Activated CD4-positive, alpha-beta T cell treated with anti-CD3 and anti-CD28 coated beads for 48 hours (primary cell): ENCODE data around the gene SBNO2.
"Not testable (repeated sequence)": the region's sequence is repeated elsewhere in the genome, so short reads cannot be mapped to it uniquely, and the experiment has no call there.

Experiments used
- DNase-seq: peaks from one replicate; pipeline ENCODE4 v3.0.0-alpha.2; 2020

SBNO2 gene

DNA sequence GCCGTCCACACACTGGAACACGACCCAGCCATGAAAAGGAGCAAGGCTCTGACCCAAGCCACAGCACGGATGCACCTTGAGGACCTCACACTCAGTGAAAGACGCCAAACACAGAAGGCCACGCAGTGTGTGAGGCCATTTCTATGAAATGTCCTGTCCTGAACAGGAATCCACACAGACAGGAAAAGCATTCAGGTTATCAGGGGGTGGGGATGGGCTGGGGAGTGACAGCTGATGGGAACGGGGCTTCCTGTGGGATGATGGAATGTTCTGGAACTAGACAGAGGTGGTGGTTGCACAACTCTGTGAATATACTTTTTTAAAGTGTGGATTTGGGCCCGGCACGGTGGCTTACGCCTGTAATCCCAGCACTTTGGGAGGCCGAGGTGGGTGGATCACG is 39.6 kb downstream of the SBNO2 start:
- DNase-seq, result no peak

DNA sequence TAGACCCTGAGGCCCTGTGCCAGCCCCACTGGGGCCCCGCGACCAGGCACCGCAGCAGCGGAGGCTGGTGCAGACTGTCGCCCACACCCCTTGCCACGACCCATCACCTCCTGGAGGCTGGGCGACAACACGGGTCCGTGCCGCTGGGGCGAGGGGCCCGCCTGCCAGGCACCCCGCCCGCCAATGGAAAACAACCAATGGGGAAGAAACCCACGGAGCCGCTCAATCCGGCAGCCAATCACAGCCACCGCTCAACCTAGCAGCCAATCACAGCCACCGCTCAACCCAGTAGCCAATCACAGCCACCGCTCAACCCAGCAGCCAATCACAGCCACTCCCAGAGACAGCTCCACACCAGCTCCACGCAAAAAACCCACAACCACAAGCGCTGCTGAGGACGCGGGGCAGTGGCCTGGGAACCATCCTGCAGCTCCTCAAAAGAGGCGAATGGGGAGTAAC is 40.6 kb downstream of the SBNO2 start:
- DNase-seq, result peak; percentile 90

DNA sequence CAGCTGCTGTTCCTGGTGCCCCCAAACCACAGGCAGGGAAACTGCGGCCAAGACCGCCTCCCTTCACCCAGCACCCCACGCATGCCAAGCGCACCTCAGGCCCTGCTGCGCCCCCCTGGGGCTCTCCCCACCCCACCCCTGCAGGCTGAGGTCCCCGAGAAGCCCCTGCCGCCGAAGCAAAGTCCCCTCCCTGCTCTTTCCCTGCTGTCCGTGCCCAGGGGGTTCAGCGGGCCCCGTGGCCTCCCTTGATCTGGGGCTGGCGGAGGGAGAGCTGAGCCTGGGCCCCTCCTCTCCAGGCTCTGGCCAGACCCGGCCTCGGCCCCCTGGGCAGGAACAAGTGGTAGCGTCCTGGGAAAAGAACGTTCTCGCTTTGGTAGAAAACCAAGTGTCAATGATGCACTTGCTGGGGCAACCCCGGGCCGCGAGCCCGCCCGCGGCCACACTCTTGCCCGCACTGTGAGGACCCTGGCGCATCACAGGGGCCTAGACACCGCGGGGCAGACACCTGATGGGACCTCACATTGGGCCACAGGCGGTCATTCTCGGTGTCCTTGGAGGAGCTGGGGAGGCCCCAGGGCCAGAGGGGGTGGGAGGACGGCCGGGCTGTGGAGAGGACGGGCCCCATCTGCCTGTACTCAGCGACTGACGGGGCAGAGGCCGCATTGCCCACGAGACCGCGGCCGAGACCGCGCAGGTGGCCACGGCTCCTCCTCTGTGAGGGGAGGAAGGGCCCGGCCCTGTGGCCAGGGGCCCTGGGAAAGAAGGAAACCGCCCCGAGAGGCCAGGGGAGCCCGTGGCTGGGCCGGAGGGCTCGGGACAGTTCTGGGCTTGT is 41.3 kb downstream of the SBNO2 start:
- no peak for DNase-seq

GRCh38 chr19:1131718-1132551 is 42.1 kb downstream of the SBNO2 start:
- peak; percentile 94 for DNase-seq

- DNase-seq, result peak; percentile 70
These were observed 43.0 kb downstream of the SBNO2 start for GRCh38 chr19:1130771-1131717.

DNA sequence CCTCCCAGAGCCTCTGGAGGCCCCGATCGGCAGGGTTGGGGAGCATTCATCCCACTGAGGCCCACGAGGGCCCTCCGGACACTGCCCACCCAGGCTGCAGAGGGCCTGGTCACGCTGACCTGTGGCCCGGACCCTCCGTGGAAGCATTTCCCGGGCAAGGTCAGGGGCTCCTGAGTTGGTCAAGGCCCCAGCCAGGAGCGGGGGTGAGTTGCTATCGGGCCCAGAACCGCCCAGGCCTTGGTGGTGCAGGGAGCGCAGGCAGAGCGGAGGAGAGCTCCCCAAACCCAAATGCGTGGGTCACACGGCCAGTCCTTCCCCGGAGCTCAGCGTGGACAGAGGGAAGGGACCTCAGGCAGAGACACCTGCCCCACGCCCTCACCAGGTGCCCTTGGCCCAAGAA is 44.5 kb downstream of the SBNO2 start:
- DNase-seq, result no peak

DNA sequence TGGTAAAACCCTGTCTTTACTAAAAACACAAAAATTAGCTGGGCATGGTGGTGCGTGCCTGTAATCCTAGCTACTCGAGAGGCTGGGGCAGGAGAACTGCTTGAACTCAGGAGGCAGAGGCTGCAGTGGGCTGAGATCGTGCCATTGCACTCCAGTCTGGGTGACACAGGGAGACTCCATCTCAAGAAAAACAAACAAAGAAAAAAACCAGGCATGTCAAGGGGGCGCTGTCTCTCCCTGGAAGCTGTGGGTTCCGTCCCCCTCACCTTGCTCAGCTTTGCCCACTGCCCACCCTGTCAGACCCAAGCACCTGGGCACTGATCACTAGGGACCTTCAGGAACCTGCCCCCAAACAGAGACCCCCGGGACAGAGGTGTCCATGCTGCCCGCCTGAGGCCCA is 45.0 kb downstream of the SBNO2 start:
- not testable (repeated sequence) for DNase-seq

- no peak for DNase-seq
These were observed 46.0 kb downstream of the SBNO2 start for GRCh38 chr19:1128106-1128505.

DNA sequence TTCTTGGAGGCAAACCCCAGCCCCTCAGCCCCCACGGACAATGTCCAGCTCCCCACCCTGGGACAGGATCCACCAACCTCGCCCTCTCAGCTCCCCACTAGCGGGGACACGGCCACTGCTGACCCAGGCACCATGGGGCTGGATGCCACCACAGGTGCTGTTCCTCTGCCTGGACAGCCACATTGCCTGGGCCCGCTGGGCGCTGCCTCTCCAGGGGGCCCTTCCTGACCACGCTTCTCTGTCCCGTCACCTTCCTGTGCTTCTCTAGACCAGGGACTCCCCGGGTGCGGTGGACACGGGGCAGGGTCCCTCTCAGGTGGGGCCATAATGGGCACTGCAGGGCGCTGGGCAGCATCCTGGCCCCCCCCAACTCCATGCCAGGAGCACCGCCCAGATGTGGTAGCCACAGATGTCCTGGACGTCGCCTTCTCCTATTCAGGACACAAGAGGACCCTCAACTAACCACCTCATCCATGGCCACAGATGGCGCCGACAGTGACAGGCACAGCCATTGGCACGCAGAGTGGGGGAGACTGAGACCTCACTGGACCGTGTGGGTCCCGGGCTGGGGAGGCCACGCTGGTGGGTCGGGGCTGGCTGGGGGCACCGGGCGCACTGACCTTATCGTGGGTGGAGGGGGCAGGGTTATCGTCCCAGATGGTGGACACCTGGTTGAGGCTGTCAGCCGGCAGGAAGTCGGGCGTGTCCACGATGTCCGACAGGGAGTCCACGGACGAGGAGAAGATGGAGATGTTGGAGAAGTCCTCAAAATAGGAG is 46.9 kb downstream of the SBNO2 start:
- no peak for DNase-seq

GRCh38 chr19:1125601-1126467 is 48.2 kb downstream of the SBNO2 start:
- DNase-seq, result no peak

DNA sequence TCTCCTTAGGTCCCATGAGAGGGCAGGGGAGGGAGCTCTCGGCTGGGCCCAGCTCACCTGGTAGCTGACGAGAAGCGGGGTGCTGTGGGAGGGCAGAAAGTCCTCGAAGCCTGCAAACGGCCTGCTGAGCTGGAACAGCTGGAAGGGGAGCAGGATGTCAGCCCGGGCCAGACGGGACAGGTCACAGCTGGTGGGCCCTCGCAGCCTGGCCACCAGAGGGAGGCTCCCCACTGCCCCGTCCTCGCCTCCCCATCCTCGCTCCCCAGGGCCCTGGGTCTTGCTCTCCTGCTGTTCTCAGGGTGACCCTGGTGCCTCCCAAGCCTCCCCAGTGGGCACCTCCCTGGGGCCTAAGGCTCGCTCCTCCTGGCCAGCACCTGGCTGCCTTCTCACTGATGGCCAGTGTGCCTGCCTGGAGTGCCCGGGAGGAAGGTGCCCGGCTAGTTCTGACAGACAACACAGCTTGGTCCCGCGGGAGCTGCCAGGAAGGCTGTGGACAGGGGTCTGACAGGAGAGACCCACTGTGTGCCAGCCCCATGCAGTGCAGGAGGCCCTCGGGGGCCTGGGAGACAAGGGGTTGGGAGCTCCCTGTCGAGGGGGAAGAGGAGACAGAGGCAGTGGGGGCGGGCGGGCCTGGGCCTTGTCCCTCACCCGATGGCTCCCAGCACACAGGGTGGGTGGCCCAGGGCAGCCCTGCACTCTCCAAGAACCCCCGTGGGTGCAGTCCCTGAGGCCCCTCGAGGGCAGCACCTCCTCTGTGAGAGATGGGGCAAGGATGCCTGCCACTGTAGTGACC is 50.0 kb downstream of the SBNO2 start:
- DNase-seq, result no peak

DNA sequence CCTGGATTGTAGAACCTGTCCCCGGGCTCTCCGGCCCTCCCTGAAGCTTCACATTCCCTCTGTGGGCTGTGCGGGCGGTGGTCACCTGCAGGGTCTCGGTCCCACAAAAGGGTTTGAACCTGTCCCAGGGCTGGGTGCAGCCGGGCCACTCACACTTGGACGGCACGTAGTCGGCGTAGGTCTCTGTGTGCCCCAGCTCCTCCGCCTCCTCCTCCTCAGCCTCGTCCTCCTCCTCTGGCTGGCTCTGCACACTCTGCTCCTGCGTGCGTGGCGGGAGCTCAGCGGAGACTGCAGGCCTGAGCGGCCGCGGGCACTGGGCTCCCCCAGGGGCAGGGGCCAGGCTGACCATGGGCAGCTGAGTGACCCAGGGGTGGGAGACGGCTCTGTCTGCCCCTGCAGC is 50.7 kb downstream of the SBNO2 start:
- no peak for DNase-seq

- peak; percentile 83 for DNase-seq
These were observed 51.1 kb downstream of the SBNO2 start for GRCh38 chr19:1122972-1123363.

- DNase-seq, result no peak
These were observed 51.8 kb downstream of the SBNO2 start for GRCh38 chr19:1122021-1122971.

DNA sequence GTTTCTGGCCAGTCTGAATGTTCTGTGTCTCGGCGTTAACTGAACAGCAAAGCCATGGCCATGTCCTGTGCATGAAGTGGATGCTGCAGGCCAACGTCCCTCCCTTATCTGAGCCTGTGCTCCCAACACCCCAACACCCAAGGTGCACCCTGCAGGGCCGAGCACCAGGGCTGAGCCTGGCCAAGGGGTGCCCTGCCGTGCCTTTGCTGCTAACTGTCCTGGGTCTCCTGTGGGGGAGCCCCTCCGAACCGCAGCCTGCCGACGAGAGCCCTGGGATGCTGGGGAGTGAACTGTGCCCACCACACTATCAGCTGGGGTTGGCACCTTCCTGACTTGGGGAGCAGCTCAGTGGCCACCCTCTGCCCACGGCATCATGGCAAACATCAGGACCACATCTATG is 52.7 kb downstream of the SBNO2 start:
- DNase-seq, result no peak

DNA sequence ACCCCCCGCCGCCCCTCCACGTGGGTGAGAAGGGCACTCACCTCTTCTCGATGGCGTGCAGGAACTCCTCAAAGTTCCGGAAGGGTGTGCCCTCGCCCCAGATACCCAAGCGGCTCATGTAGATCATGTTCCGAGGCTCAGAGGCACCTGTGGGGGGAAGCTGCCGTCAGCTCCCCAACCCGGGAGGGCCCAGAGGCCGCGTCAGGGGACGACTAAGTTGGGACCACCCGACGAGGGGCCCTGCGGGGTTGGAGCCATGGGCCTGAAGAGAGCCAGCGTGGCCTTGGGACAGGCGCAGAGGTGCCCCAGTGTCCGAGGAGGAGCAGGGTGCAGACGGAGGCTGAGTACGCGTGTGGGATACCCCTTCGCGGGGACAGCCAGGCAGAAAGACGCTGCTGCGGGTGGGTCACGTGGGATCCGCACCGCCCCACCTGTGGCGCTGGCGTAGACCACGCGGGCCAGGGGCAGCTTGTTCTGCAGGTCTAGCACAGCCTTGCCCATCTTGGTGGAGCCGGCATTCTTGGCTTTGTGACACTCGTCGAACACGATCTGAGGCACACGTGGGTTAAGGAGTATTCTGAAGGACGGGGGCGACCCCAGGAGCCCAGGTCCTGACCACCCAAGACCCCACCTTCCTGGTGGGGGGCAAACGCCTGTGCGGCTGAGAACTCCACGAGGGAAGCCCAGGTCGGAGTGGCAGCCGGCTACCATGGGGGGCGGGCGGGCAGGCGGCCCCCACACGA is 54.4 kb downstream of the SBNO2 start:
- DNase-seq, result no peak

GRCh38 chr19:1118999-1119398 is 55.1 kb downstream of the SBNO2 start:
- DNase-seq, result no peak

DNA sequence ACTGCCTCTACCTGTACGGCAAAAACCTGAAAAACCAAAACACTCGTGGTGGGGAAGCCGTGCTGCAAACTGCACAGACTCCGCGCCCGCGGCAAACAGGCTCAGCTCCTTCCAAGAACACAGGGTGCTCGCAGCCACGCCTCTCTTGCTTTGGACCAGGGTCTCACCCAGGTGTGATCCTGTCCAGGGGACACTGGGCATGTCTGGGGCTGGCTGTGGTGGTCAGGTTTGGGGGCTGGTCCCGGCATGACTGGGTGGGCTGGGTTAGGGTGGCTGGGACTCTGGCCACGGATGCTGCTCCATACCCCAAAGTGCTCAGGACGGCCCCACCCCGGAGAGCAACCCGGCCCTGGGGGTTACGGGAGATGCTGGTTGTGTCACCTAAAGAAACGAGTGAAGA is 56.4 kb downstream of the SBNO2 start:
- DNase-seq, result no peak
